Keratinocyte (primary cell): ENCODE data around the gene MAB21L4. TPM values are rescaled to one million over a fixed set of nuclear protein-coding genes. Genes with fewer than 3 reads are reported as not detected.

ENCODE experiments used
- DNase-seq: peaks from one replicate; pipeline ENCODE4 v3.0.0-alpha.2; 2011; ENCODE audit warnings: low read depth, missing footprints, low spot score
- FAIRE-seq: peaks from 2 replicates; lab custom pipeline; 2011; peaks lifted over from hg19 to GRCh38; lab: Jason Lieb, UNC
- H2AFZ ChIP-seq: 2 replicates; pipeline ENCODE4 v1.6.0; 2012; ENCODE audit warnings: low read length, control low read depth, inconsistent platforms; ENCODE audit not compliant: control insufficient read depth
- H3K27ac ChIP-seq: 2 replicates; pipeline ENCODE4 v1.5.1; 2011; ENCODE audit warnings: low read length; ENCODE audit not compliant: control insufficient read depth, insufficient read depth
- H3K27me3 ChIP-seq: 3 replicates; pipeline ENCODE4 v1.6.0; 2011; ENCODE audit warnings: low read length; ENCODE audit not compliant: control insufficient read depth, insufficient read depth; ENCODE audit errors: extremely low read depth
- H3K36me3 ChIP-seq, 2 experiments: 2 replicates in 1 of 2; 3 replicates in 1 of 2; pipeline ENCODE4 v1.5.1; 2011; ENCODE audit warnings: low read length in 2 of 2, mild to moderate bottlenecking in 1 of 2; ENCODE audit not compliant: control insufficient read depth in 2 of 2, insufficient read depth in 2 of 2; ENCODE audit errors: extremely low read depth in 1 of 2
- H3K4me1 ChIP-seq: 3 replicates; pipeline ENCODE4 v1.5.1; 2011; ENCODE audit warnings: low read length; ENCODE audit not compliant: control insufficient read depth, insufficient read depth; ENCODE audit errors: extremely low read depth
- H3K4me2 ChIP-seq: 3 replicates; pipeline ENCODE4 v1.6.0; 2011; ENCODE audit warnings: low read depth, low read length; ENCODE audit not compliant: control insufficient read depth, insufficient read depth; ENCODE audit errors: extremely low read depth
- H3K4me3 ChIP-seq, 3 experiments: fragments of 200-600 bp in 1 of 3; sonication (generic) in 1 of 3; 2 replicates in 2 of 3; 3 replicates in 1 of 3; pipeline ENCODE4 v1.5.1; 2011 to 2016; ENCODE audit warnings: low read length in 3 of 3, mild to moderate bottlenecking in 3 of 3, control low read depth in 2 of 3, inconsistent platforms in 1 of 3, low read depth in 1 of 3, mixed read lengths in 1 of 3, mixed run types in 1 of 3, moderate library complexity in 1 of 3; ENCODE audit not compliant: control insufficient read depth in 2 of 3, insufficient read depth in 2 of 3; ENCODE audit errors: extremely low read depth in 1 of 3
- H3K79me2 ChIP-seq: 2 replicates; pipeline ENCODE4 v1.6.0; 2012; ENCODE audit warnings: low read length; ENCODE audit not compliant: control insufficient read depth, insufficient read depth
- H3K9ac ChIP-seq: 3 replicates; pipeline ENCODE4 v1.6.0; 2011; ENCODE audit warnings: low read length; ENCODE audit not compliant: control insufficient read depth, insufficient read depth; ENCODE audit errors: extremely low read depth
- H3K9me1 ChIP-seq: 3 replicates; pipeline ENCODE4 v1.6.0; 2011; ENCODE audit warnings: low read length; ENCODE audit not compliant: control insufficient read depth, insufficient read depth; ENCODE audit errors: extremely low read depth
- H3K9me3 ChIP-seq: 2 replicates; pipeline ENCODE4 v1.5.1; 2012; ENCODE audit warnings: low read depth, low read length; ENCODE audit not compliant: control insufficient read depth
- H4K20me1 ChIP-seq: 3 replicates; pipeline ENCODE4 v1.6.0; 2011; ENCODE audit warnings: low read length; ENCODE audit not compliant: control insufficient read depth, insufficient read depth; ENCODE audit errors: extremely low read depth
- CTCF ChIP-seq, 3 experiments: IDR thresholded peaks in 1 of 3; conservative IDR thresholded peaks in 1 of 3; optimal IDR thresholded peaks in 1 of 3; 2 replicates in 2 of 3; 3 replicates in 1 of 3; pipeline versions ENCODE3 to v1.5.1; 2011; ENCODE audit warnings: low read length in 3 of 3, mild to moderate bottlenecking in 3 of 3, moderate library complexity in 2 of 3, control low read depth in 1 of 3, inconsistent platforms in 1 of 3; ENCODE audit not compliant: insufficient read depth in 2 of 3; ENCODE audit errors: extremely low read depth in 1 of 3
- EZH2 ChIP-seq: IDR thresholded peaks from one replicate; pipeline ENCODE4 v1.6.1; 2012; ENCODE audit warnings: inconsistent platforms, mild to moderate bottlenecking, low read length, moderate library complexity
- dilution Hi-C: fragments of 300-500 bp; cut with MboI; formaldehyde crosslinking; loops from one replicate; pipeline ENCODE4 v1.7.0; 2020; ENCODE audit warnings: low sequenced_read_pairs; ENCODE audit not compliant: extremely low pct_ligation_motif_present
- polyA plus RNA-seq, 5 experiments: library from polyadenylated mRNA; depleted of rRNA in 3 of 5; stranded (reverse) in 3 of 5; stranded (forward) in 1 of 5; unstranded in 1 of 5; fragments of >200 nt; gene quantifications; 1 replicate in 1 of 5; 2 replicates in 3 of 5; 3 replicates in 1 of 5; pipeline versions ENCODE4 v1.2.1 to v1.2.3, GENCODE V29; 2011 to 2012; ENCODE audit warnings: missing spikeins in 2 of 5, low read depth in 1 of 5, low replicate concordance in 1 of 5

The MAB21L4 gene
- polyA plus RNA-seq, 1 donor (not counting 4 experiments of a cell fraction or from before 2014, with no cell fraction given): 0.37 TPM

DNA sequence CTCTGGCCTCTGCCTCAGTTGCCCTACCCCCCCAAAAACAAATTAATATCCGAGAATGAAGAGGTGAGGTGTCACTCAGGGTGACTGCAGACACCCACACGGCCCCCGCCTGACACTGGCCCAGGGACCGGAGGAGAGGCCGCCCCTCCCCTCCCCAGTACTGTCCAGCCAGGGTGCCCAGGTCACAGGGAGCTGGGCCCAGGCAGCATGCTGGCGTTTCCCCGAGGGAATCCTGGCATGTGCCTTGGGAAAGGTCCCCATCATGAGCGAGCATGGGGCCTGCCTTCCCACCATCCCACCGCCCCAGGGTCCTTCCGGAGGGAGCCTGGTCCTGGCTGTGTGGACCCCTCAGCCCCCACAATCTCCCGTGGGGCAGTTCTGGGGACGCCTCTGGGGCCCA lies 3.0 kb downstream of the MAB21L4 start:
- dilution Hi-C loops: loop anchor here (5.0 kb wide), 1 partner anchor 46 kb away; no protein-coding TSS in a partner anchor
- H3K9ac ChIP-seq: no peak overlapping the region

DNA sequence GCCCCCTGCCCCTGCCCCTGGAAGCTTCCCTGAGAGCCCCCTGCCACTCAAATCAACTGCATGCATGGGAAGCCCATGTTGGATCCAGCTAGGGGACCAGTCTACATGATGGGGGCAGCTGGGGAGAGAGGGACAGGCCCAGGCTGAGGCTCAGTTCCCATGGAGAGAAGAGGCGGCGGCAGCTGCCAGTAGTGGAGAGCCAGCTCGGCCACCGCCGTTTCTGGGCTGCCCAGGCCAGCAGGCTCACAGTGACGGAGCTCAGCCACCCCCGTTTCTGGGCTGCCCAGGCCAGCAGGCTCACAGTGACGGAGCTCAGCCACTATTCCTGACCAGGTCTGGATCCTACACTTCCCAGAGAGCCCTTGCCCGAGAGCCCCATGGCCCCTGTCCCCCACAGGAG lies 3.6 kb downstream of the MAB21L4 start:
- Histone ChIP-seq H3K9ac (no peak overlapping the region), H2AFZ (no peak overlapping the region), H3K79me2 (no peaks in the 10 kb centered on the region), H3K9me3 (no peaks in the 10 kb centered on the region), H3K4me1 (peaks cover 19% of the 10 kb centered on the region), H3K27ac (no peak overlapping the region), H3K27me3 (peaks cover 18% of the 10 kb centered on the region), H3K4me3 (no peak overlapping the region), H3K9me1 (no peaks in the 10 kb centered on the region), H3K4me2 (no peak overlapping the region), H3K36me3 (no peaks in the 10 kb centered on the region), H4K20me1 (no peaks in the 10 kb centered on the region)
- no peak for TF ChIP-seq EZH2
- TF ChIP-seq CTCF (optimal IDR thresholded peaks at IDR 0.05 in 1 of 3, IDR thresholded peaks at IDR 0.05 in 1 of 3, conservative IDR thresholded peaks at IDR 0.05 in 1 of 3; ENCODE audit: extremely low read depth in 1 of 3, insufficient read depth in 2 of 3, low read length in 3 of 3): no peak
- FAIRE-seq: no peak
- dilution Hi-C loops: loop anchor here (5.0 kb wide), 1 partner anchor 45 kb away; no protein-coding TSS in a partner anchor
- DNase-seq: no peak

More for the DNA sequence above, 3.0 kb downstream of the MAB21L4 start:
- Histone ChIP-seq H2AFZ (no peak overlapping the region), H3K36me3 (no peaks in the 10 kb centered on the region), H3K9me3 (no peaks in the 10 kb centered on the region), H4K20me1 (no peaks in the 10 kb centered on the region), H3K4me3 (no peak overlapping the region), H3K27ac (no peak overlapping the region), H3K4me2 (no peak overlapping the region), H3K4me1 (peaks cover 19% of the 10 kb centered on the region), H3K79me2 (no peaks in the 10 kb centered on the region), H3K9me1 (no peaks in the 10 kb centered on the region), H3K27me3 (peaks cover 19% of the 10 kb centered on the region)
- FAIRE-seq: no peak
- DNase-seq: no peak
- TF ChIP-seq CTCF (optimal IDR thresholded peaks at IDR 0.05 in 1 of 3, IDR thresholded peaks at IDR 0.05 in 1 of 3, conservative IDR thresholded peaks at IDR 0.05 in 1 of 3; ENCODE audit: extremely low read depth in 1 of 3, insufficient read depth in 2 of 3, low read length in 3 of 3): no peak
- no peak for TF ChIP-seq EZH2
